HEK293T (cell line): ENCODE results near the gene ADIPOR2.

Experiments used
- ELF4 ChIP-seq: fragments of 450-650 bp; IDR thresholded peaks from 2 replicates; pipeline ENCODE4 v1.6.1; 2017; ENCODE audit warnings: antibody characterized with exemption
- FOXK2 ChIP-seq: fragments of 450-650 bp; IDR thresholded peaks from 2 replicates; pipeline ENCODE4 v1.6.1; 2016; ENCODE audit warnings: mild to moderate bottlenecking
- FOXM1 ChIP-seq: fragments of 450-650 bp; IDR thresholded peaks from 2 replicates; pipeline ENCODE4 v1.6.1; 2017; ENCODE audit warnings: mild to moderate bottlenecking, borderline replicate concordance
- L3MBTL2 ChIP-seq: fragments of 450-650 bp; conservative IDR thresholded peaks from 2 replicates; pipeline ENCODE4 v1.6.1; 2016; ENCODE audit warnings: mild to moderate bottlenecking
- LEF1 ChIP-seq: fragments of 450-650 bp; IDR thresholded peaks from 2 replicates; pipeline ENCODE4 v1.6.1; 2017; ENCODE audit warnings: mild to moderate bottlenecking, borderline replicate concordance
- NFRKB ChIP-seq: fragments of 450-650 bp; IDR thresholded peaks from 2 replicates; pipeline ENCODE4 v1.6.1; 2016; ENCODE audit warnings: mild to moderate bottlenecking, moderate library complexity
- SUZ12 ChIP-seq: fragments of 450-650 bp; IDR thresholded peaks from 2 replicates; pipeline ENCODE4 v1.6.1; 2016; ENCODE audit warnings: mild to moderate bottlenecking
- TARDBP ChIP-seq: fragments of 450-650 bp; IDR thresholded peaks from 2 replicates; pipeline ENCODE4 v1.6.1; 2016

DNA sequence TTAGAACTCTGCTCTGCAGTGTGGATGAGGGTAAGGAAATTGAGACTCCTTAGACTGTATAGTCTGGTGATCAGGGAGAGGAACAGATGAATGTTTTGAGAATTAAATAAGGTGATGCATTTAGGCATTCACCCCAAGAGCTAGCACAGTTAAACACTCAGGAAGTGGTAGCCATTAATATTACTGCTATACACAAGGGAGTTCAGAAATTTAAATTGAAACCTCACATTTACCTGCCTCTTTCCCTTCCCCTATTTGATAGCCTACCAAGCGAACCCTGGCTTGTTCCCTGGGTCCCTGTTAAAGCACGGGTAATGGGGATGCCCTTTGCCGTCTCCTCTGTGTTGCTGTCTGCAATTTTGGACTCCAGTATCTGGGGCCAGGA, 43.6 kb upstream of the ADIPOR2 start:
- no peak for TF ChIP-seq FOXM1
- no peak for TF ChIP-seq LEF1
- TF ChIP-seq TARDBP, result no peak
- no peak for TF ChIP-seq ELF4
- no peak for TF ChIP-seq SUZ12
- no peak for TF ChIP-seq NFRKB
- no peak for TF ChIP-seq FOXK2
- TF ChIP-seq L3MBTL2, result no peak
